Colonic mucosa (tissue), 4 donors: ENCODE measurements around the gene IGFL1. TPM values are rescaled to one million over a fixed set of nuclear protein-coding genes. Genes with fewer than 3 reads are reported as not detected.
"Not testable (repeated sequence)": the region's sequence is repeated elsewhere in the genome, so short reads cannot be mapped to it uniquely, and the experiment has no call there.

Source experiments
- DNase-seq: peaks from one replicate; pipeline ENCODE4 v3.0.0-alpha.2; 2020
- H3K27ac ChIP-seq: fragments of 200-600 bp; one replicate; pipeline ENCODE4 v1.8.0; 2021
- H3K27me3 ChIP-seq: fragments of 200-600 bp; one replicate; pipeline ENCODE4 v1.8.0; 2021
- H3K36me3 ChIP-seq: fragments of 200-600 bp; one replicate; pipeline ENCODE4 v1.8.0; 2021
- H3K4me1 ChIP-seq: fragments of 200-600 bp; one replicate; pipeline ENCODE4 v1.8.0; 2021; ENCODE audit warnings: mild to moderate bottlenecking
- H3K4me3 ChIP-seq: fragments of 200-600 bp; one replicate; pipeline ENCODE4 v1.8.0; 2021
- H3K9ac ChIP-seq, 2 donors: one replicate each; pipeline ENCODE4 v1.7.0; 2013; ENCODE audit warnings: control low read depth in 2 of 2, low read depth in 2 of 2, low read length in 2 of 2
- H3K9me3 ChIP-seq: fragments of 200-600 bp; one replicate; pipeline ENCODE4 v1.8.0; 2021
- CTCF ChIP-seq: fragments of 200-600 bp; IDR thresholded peaks from one replicate; pipeline ENCODE4 v1.8.0; 2022; ENCODE audit warnings: antibody characterized with exemption, mild to moderate bottlenecking
- intact Hi-C: fragments of 100-400 bp; cut with DNase I; formaldehyde crosslinking; loops from one replicate; pipeline ENCODE4 v1.14.1; 2022
- total RNA-seq, 2 donors: library from RNA; stranded (reverse); fragmentation: NEBNext Ultra II Directional in 1 of 2; extraction: Animal tissue kit (Norgen Biotek cat#: 25700) in 1 of 2; gene quantifications; one replicate each; pipeline ENCODE4 v1.2.1, GENCODE V29; 2021
- donor health status: healthy.
- donor health status: DM: no; HTN: no; CAD: no.
- donor health status: DM: no; HTN: no; CAD: no.

IGFL1 gene
- total RNA-seq, 2 donors from 2014 or later: not detected

GRCh38 chr19:46204008-46204407, 25.5 kb upstream of the IGFL1 start:
- no peak for DNase-seq
- Histone ChIP-seq H3K4me3 (no peak overlapping the region), H3K9me3 (no peaks in the 10 kb centered on the region), H3K27me3 (no peaks in the 10 kb centered on the region), H3K36me3 (no peaks in the 10 kb centered on the region), H3K27ac (no peak overlapping the region), H3K4me1 (no peaks in the 10 kb centered on the region), H3K9ac (no peak overlapping the region)
- intact Hi-C loops: no loop called here
- TF ChIP-seq CTCF: no peak

- H3K4me1 ChIP-seq: no peaks in the 10 kb centered on the region
- no peaks in the 10 kb centered on the region for H3K36me3 ChIP-seq
- intact Hi-C loops: no loop called here
- H3K27me3 ChIP-seq: no peaks in the 10 kb centered on the region
- no peak for DNase-seq
- TF ChIP-seq CTCF: no peak
- H3K9me3 ChIP-seq: no peaks in the 10 kb centered on the region
- no peak overlapping the region for H3K9ac ChIP-seq
- no peak overlapping the region for H3K4me3 ChIP-seq
- no peak overlapping the region for H3K27ac ChIP-seq
Measured at GRCh38 chr19:46205183-46205984, 24.2 kb upstream of the IGFL1 start.

- Histone ChIP-seq H3K27ac (no peak overlapping the region), H3K27me3 (no peaks in the 10 kb centered on the region), H3K4me3 (no peak overlapping the region), H3K4me1 (no peaks in the 10 kb centered on the region), H3K36me3 (no peaks in the 10 kb centered on the region), H3K9me3 (no peaks in the 10 kb centered on the region), H3K9ac (no peak overlapping the region)
- TF ChIP-seq CTCF: no peak
- DNase-seq: no peak
- intact Hi-C loops: no loop called here
Measured at GRCh38 chr19:46206176-46206575, 23.4 kb upstream of the IGFL1 start.

GRCh38 chr19:46206682-46207081, 22.9 kb upstream of the IGFL1 start:
- Histone ChIP-seq H3K9ac (no peak overlapping the region), H3K9me3 (no peaks in the 10 kb centered on the region), H3K4me1 (no peaks in the 10 kb centered on the region), H3K27me3 (no peaks in the 10 kb centered on the region), H3K36me3 (no peaks in the 10 kb centered on the region), H3K27ac (no peak overlapping the region), H3K4me3 (no peak overlapping the region)
- intact Hi-C loops: no loop called here
- no peak for TF ChIP-seq CTCF
- no peak for DNase-seq

GRCh38 chr19:46207858-46208257, 21.7 kb upstream of the IGFL1 start:
- H3K9ac ChIP-seq, intact Hi-C loops, H3K27me3 ChIP-seq: not testable (repeated sequence)

GRCh38 chr19:46209051-46209450, 20.5 kb upstream of the IGFL1 start:
- no peaks in the 10 kb centered on the region for H3K9me3 ChIP-seq
- no peak for DNase-seq
- intact Hi-C loops: no loop called here
- no peak overlapping the region for H3K4me3 ChIP-seq
- TF ChIP-seq CTCF: no peak
- H3K4me1 ChIP-seq: no peaks in the 10 kb centered on the region
- H3K27me3 ChIP-seq: no peaks in the 10 kb centered on the region
- no peaks in the 10 kb centered on the region for H3K36me3 ChIP-seq
- H3K9ac ChIP-seq: no peak overlapping the region
- no peak overlapping the region for H3K27ac ChIP-seq

More at GRCh38 chr19:46207858-46208257, 21.7 kb upstream of the IGFL1 start:
- H3K4me1 ChIP-seq, H3K36me3 ChIP-seq, H3K27ac ChIP-seq, DNase-seq, H3K4me3 ChIP-seq, H3K9me3 ChIP-seq: not testable (repeated sequence)
